Islet precursor cell (in vitro differentiated cells): ENCODE measurements around the gene TEKT5.
A peak's percentile ranks its signal among the peaks of the same experiment; 100 is the strongest.

Source experiments
- DNase-seq: peaks from one replicate; pipeline ENCODE4 v3.0.0-alpha.2; 2018

TEKT5 gene

DNA sequence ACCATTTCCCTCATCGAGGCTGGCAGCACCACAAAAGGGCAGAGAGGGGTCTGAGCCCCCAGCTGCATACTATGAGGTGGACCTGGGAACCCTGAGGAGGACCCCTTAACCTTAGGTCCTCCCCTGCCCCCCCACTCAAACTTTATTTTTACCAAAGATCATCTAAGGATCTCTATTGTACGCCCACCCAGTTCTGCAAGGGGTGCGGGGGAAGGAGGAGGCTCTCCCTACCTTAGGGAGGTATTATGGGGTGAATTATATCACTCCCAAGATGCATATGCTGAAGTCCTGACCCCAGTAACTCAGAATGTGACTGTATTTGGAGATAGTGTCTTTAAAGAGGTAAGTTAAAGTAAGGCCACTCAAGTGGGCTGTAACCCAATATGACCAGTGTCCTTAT lies 87.6 kb downstream of the TEKT5 start:
- no peak for DNase-seq

GRCh38 chr16:10606607-10607006 lies 88.1 kb downstream of the TEKT5 start:
- DNase-seq, result no peak

- DNase-seq, result no peak
These were observed 89.1 kb downstream of the TEKT5 start for GRCh38 chr16:10605636-10606035.

- peak; percentile 93 for DNase-seq
These were observed 93.0 kb downstream of the TEKT5 start for GRCh38 chr16:10601444-10602408.

DNA sequence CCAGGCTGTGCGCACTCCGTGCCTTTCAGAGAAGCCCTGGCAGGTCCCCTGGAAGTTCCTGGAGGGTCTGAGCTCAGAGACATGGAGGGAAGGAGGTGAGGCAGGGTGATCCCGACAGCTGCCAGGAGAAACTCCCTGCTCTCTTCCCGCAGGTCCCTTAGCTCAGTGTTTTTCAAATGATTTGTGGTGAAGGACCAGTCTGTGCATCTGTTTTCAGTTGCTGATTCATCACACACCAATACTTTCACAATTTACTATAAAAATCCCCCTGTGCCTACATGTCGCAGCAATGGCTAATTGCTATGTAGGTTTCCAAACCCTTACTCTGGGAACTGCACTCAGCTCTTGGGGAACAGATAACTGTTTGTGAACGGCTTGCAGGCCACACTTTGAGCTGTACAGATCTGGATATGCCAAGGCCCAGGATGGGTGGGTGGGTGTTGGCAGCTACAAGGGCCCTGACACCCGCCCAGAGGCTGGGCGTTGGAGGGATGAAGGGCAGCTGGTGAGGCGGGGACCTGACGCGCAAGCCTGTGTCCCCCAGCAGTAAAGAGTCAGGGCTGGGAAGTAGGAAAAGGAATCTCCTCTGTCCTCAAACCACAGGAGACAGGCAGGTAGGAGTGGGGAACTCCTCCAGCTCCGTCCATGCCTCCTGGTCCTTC lies 93.8 kb downstream of the TEKT5 start:
- DNase-seq, result no peak

DNA sequence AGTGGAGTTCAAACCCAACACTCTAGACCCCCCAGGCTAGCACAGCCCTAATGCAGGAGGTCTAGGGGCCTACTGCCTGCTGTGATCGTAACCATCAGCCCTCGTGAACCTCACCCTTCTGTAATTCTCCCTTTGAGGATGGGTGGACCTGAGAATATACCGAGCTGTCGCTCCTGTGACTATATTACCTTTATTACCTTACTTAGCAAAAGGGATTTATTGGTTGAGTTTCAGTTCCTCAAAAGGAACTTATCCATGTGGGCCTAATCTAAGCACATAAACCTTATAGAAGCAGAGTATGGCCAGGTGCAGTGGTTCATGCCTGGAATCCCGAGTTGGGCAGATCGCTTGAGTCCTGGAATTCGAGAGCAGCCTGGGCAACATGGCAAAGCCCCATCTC lies 95.1 kb downstream of the TEKT5 start:
- DNase-seq, result no peak

DNA sequence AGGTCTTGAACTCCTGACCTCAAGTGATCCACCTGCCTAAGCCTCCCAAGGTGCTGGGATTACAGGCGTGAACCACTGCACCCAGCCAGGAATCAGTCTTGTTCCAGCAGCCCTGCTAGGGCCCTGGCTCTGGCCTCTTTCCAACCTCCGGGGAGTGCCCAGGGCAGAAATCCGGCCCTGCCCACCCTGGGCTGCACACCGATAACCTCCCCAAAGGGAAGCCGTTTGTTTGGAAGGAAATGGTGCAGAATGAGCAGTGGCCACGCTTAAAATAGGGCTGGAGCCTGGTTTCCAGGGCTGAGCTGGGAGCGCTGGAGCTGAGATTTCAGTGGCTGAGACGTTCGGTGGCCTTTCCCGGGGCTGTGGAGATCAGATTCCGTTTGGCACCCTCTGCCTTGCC lies 96.6 kb downstream of the TEKT5 start:
- DNase-seq, result no peak

DNA sequence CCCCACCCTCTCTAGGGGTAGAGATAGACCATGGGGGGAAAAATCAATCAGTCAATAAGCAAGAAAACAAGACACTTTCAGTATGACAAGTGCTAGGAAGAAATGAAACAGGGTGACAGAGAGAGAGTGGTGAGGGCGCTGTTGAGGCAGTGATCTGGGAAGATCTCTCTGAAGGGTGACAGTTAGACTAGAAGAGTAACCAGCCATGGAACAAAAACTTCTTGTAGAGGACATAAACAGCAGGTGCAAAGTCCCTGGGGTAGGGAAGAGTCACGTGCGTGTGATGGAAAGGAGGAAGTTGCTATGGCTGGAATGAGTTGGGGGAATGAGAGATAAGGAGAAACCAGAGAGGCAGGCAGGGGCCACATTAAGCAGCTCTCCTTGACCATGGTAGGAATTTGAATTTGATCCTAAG lies 97.5 kb downstream of the TEKT5 start:
- DNase-seq, result no peak

GRCh38 chr16:10594312-10594950 lies 100.3 kb downstream of the TEKT5 start:
- DNase-seq, result no peak

DNA sequence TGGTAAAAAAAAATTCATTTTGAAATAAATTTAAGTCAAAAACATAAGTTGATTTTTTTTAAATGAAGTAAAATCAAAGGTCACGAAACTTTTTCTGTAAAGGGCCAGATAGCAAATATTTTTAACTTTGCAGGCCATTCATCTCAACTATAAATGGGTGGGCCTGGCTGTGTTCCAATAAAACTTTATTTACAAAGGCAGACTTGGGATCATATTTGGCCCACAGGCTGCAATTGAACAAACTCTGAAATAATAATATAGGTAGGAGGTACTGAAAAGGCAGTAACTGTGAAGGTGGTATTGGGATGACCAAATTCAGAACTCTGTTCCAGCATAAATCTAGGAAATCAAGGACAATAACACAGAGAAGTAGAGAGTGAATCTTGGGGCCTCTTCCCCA lies 102.1 kb downstream of the TEKT5 start:
- DNase-seq, result no peak

DNA sequence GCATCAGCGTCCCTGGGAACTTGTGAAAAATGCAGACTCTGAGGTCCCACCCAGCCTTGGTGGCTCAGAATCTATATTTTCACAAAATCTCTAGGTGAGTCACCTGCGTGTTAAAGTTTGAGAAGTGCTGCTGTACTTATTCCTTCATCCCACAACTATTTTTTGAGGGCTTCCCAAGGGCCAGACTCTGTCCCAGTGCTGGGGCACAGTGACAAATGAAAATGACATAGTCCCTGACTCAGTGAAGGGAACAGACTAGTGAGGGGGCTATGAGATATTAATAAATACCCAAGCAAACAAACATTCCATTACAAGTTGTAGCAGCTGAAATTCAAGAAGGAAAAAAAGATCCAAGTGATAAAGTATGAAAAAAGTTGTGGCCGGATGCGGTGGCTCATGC lies 104.4 kb downstream of the TEKT5 start:
- DNase-seq, result no peak

DNA sequence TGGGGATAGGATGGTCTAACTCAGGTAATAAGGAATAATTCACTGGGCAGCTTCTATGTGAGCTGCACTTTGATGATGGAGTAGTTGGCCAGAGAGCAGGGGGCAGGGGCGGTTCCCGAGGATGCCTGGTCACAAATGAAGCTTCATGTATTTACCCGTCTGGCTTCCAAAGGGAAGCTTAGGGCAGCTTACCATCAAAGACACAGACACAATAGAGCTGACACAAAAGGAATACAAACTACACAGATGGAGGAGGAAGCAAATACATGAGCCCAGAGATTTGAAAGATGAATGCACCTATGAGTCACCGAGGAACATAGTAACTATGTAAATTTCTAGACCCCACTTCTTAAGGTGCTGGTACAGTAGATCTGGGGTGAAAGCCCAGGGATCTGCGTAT lies 105.6 kb downstream of the TEKT5 start:
- no peak for DNase-seq

DNA sequence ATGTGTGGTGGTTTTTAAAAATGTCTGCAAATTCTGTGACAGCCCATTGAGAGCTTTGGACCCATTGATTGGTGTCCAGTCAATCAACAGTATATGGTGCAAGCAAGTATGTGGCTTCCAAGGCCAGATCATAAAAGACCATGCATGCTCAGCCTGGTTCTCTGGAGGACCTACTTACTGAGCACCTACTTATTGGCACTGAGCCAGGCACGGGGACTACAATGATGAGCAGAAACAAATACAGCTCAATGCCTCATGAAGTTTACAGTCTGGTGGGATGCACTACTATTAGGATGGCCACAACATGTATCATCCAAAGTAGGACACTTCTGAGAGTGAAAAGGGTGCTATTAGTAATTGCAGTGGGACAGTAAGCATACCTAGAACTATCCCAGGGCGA lies 107.1 kb downstream of the TEKT5 start:
- DNase-seq, result no peak

GRCh38 chr16:10584981-10585438 lies 109.7 kb downstream of the TEKT5 start:
- DNase-seq, result no peak

GRCh38 chr16:10583269-10583668 lies 111.5 kb downstream of the TEKT5 start:
- no peak for DNase-seq

DNA sequence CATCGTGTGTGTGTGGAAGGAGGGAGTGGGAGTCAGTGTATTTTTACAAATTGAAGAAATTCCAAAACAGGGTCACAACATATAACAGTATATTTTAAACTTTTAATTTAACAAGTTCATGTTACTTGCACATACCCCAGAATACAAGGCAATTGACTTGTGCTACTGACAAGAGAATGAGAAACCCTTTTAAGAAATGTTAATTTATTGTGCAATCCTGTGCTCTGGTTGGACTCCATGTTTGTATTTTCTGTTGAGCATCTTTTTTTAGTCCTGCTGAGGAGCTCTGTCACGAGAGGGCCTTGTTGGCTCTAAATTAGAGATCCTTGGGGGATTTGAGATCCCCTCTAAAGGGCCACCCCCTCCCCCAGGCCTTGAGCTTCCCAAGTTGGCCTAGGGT lies 113.2 kb downstream of the TEKT5 start:
- no peak for DNase-seq

GRCh38 chr16:10580883-10581247 lies 113.9 kb downstream of the TEKT5 start:
- no peak for DNase-seq

GRCh38 chr16:10579965-10580882 lies 114.5 kb downstream of the TEKT5 start, which contains the start of gene EMP2:
TSS of gene EMP2 (minus strand) at chr16:10580598. CDS start at chr16:10547617, 32,981 bp downstream.
- DNase-seq, result peak; percentile 89

- DNase-seq, result no peak
These were observed 115.2 kb downstream of the TEKT5 start for GRCh38 chr16:10579575-10579964.

DNA sequence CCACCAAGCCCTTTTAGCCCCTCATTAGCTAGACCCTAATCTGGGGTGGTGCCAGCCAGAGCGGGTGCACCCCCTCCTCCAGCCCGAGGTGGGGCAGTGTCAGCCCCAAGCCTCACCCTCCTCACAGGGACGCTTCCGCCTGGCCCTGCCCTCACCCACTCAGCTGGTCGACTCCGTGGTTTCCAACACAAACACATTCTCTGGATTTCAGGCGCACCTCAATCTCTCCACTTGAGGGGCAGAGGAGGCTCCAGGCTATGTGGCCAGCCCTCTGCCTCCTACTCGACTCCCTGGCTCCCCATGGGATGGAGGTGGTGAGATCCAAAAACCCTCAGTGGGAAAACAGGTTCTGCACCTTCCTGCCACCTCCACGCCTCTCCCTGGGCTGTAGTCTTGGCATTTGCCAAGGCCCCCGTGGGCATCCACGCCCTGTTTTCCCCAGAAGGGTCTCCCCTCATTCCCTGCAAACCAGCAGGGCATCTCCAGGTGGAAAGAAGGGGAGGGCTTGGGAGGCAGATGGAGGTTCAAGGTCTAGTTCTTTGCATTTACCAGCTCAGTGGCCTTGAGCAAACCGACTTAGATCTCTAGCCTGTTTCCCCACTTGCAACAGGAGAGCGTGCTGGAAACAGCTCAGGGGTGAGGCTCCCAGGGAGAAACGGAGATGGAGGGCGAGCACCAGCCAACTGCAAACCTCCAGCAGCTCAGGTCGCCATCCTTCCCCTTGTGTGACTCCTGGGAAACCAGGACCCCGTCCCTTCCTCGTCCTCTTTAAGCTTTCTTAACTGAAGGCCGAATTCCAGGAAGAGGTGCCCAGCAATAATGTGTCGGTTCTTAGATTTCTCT lies 116.0 kb downstream of the TEKT5 start:
- peak; percentile 57 for DNase-seq
